Erythroblast (primary cell): ENCODE measurements around the gene CHAF1A.

ENCODE experiments used
- DNase-seq, 2 experiments: peaks; one replicate each; lab custom pipeline; 2025; lab: John Stamatoyannopoulos, UW
- GATA1 ChIP-seq: IDR thresholded peaks from 2 replicates; pipeline ENCODE4 v1.6.1; 2011; ENCODE audit warnings: low read depth, mild to moderate bottlenecking, control low read depth, low read length, moderate library complexity
- POLR2A ChIP-seq: IDR thresholded peaks from 2 replicates; pipeline ENCODE4 v1.6.1; 2011; ENCODE audit warnings: mild to moderate bottlenecking, low read length

Gene CHAF1A, protein sequence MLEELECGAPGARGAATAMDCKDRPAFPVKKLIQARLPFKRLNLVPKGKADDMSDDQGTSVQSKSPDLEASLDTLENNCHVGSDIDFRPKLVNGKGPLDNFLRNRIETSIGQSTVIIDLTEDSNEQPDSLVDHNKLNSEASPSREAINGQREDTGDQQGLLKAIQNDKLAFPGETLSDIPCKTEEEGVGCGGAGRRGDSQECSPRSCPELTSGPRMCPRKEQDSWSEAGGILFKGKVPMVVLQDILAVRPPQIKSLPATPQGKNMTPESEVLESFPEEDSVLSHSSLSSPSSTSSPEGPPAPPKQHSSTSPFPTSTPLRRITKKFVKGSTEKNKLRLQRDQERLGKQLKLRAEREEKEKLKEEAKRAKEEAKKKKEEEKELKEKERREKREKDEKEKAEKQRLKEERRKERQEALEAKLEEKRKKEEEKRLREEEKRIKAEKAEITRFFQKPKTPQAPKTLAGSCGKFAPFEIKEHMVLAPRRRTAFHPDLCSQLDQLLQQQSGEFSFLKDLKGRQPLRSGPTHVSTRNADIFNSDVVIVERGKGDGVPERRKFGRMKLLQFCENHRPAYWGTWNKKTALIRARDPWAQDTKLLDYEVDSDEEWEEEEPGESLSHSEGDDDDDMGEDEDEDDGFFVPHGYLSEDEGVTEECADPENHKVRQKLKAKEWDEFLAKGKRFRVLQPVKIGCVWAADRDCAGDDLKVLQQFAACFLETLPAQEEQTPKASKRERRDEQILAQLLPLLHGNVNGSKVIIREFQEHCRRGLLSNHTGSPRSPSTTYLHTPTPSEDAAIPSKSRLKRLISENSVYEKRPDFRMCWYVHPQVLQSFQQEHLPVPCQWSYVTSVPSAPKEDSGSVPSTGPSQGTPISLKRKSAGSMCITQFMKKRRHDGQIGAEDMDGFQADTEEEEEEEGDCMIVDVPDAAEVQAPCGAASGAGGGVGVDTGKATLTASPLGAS

DNA sequence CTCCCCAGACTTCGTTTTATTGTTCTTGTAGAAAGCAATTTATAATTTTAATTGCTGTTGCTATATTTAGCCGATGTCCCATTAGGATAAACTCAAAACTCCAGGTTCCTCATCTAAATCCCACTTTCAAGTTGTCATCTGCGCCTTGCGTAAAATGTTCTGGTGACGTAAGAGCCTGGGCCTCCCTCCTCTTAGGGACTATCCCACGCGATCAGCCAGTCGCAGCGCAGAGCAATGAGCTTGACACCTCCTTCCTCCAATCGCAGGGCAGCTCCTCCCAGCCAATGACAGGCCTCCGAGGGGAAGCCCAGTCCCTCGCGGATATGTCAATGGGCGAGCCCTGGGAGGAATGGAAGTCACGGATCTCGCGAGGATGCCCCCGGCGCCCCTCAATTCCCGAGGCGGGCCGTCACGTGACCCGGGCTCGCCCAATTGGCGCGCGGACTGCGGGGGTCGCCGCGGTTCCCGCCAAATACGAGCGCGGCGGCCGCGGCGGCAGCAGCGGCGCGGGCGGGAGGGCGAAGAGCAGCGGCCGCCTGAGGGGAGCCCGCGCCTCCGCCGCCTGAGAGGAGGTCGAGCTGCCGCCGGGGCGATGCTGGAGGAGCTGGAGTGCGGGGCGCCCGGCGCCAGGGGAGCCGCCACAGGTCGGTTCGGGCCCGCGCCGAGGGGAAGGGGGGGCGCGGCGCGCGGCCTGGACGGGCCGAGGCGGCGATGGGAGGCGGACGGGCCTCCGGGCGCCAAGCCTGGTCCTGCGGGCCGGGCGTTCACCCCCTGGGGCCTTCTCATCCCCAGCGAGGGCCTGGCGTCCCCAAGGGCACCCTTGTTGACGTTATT lies at the start of gene CHAF1A:
Gene CHAF1A (plus strand): TSS at position 470 of the 834 bp plus-strand sequence. CDS start 123 bp downstream, at position 593.
- TF ChIP-seq POLR2A = peak; percentile 84
- TF ChIP-seq GATA1 = no peak
- DNase-seq = peak; percentile 100

DNA sequence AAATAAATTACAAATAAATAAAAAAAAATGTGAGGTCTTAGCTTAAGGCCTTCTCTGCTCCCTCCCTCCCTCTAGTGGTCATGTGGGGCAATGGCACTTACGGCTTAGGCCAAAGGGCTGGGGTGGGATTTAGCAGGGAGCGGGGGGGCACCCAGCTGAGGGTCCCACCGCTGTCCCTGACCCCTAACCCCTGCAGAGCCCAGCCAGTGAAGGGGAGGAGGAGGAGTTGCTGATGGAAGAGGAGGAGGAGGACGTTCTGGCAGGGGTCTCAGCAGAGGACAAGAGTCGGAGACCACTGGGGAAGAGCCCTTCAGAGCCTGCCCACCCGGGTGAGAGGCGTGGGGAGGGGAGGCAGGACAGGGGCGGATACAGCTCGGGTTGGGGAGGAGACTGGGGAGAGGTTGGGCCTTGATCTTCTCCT lies 49.7 kb upstream of the CHAF1A start:
- peak; percentile 72 to 85 for DNase-seq
- TF ChIP-seq GATA1 (no peak), POLR2A (no peak)

DNA sequence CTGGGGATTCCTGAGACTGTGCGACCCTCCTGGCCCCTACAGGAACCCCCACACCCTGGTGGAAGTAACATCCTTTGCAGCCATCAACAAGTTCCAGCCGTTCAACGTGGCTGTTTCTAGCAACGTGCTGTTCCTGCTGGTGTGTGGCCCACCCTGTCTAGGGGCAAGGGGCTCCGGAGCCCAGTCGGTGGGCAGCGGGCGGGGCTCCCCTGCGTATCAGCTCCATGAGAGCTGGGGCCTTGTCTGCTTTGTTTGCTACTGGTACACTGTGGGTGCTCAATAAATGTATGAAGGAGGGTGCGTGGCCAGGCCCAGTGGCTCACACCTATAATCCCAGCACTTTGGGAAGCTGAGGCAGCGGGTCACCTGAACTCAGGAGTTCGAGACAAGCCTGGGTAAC lies 48.2 kb upstream of the CHAF1A start:
- TF ChIP-seq POLR2A (no peak), GATA1 (no peak)
- DNase-seq = no peak

DNA sequence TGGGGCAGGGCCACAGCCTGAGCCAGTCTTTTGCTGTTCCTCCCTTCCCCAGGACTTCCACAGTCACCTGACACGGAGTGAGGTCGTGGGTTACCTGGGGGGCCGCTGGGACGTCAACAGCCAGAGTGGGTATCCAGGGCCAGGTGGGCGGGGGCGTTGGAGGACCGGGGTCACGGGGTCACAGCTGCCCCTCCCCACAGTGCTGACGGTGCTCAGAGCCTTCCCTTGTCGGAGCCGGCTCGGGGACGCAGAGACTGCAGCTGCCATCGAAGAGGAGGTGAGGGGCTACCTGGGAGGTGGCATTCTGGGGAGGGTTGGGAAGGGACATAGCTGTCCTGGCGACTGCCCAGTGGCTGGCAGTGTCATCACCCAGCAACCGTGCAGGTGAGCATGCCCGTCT lies 47.5 kb upstream of the CHAF1A start:
- no peak for DNase-seq
- TF ChIP-seq POLR2A (no peak), GATA1 (no peak)

DNA sequence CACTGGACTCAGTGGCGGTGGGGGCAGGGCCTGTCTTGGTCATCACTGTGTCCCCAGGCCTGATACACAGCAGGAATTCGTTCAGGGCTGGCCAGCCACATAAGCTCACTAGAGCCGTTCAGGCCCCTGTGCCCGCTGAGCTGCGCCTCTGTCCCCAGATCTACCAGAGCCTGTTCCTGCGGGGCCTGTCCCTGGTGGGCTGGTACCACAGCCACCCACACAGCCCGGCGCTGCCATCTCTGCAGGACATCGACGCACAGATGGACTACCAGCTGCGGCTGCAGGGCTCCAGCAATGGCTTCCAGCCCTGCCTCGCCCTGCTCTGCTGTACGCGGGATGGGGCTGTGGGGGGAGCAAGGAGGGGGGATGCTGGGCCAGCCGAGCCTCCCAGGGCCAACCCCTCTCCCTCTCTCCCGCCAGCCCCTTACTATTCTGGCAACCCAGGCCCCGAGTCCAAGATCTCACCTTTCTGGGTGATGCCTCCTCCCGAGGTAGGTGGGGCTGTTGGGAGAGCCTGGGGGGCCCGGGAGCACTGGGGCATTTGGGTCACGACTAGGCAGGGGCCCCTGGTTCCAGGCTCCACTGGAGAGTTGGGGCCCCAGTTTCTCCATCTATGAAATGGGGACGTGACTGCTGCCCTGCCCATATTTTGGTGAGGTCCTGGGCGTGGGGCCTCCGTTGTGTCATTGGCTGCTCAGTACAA lies 45.2 kb upstream of the CHAF1A start:
- DNase-seq = no peak
- TF ChIP-seq POLR2A (no peak), GATA1 (no peak)

DNA sequence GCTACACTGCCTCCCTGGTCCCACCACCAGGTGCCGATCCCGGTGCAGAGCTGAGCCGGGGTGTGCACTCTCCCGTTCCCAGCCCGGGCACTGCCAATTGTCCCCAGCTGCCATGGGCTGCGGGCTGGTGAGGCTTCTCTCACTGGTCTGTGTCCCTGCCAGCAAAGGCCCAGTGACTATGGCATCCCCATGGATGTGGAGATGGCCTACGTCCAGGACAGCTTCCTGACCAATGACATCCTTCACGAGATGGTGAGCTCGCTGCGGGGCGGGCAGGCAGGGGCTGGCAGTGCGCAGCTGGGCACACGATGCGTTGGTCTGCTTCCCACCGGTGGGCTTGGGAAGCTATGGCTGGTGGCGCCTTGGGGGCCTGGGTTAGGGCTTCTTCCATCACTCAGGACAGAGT lies 44.5 kb upstream of the CHAF1A start:
- DNase-seq = no peak
- no peak for TF ChIP-seq GATA1
- TF ChIP-seq POLR2A = no peak

DNA sequence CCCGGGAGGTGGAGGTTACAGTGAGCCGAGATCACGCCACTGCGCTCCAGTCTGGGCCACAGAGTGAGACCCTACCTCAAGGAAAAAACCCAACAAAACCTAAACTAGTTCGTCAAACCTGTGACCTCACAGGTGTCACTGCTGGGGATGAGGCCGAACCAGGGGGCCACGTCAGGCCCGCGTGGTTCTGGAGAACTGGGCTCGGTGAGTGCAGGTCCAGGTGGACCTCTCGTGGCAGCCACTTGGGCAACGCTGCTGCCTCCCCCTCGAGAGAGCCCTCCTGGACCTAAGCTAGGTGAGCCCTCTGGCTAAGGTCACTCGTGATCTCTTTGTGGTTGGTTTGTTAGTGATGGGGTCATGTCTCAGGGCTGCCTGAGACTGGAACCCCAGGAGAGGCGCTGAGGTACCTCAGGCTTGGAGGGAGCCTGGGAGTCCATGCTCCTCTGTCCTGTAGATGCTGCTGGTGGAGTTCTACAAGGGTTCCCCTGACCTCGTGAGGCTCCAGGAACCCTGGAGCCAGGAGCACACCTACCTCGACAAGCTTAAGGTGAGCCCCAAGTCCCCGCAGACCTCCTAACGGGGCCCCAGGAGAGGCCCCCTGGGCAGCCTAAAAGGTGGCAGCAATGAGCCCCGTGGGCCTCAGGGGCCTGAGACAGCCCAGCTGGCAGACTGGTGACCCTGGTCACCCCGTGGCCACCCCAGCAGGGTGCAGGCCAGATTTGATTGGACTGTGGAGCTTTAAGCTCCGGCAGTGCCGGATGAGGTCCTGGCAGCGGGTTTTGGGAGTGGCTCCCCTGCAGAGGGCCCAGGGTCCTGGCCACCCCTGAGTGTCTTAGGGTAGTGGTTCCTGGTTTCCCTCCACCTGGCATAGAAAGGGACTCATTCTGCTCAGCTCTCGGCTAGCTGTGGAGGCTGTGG lies 43.5 kb upstream of the CHAF1A start:
- DNase-seq = no peak
- TF ChIP-seq GATA1 = no peak
- no peak for TF ChIP-seq POLR2A

DNA sequence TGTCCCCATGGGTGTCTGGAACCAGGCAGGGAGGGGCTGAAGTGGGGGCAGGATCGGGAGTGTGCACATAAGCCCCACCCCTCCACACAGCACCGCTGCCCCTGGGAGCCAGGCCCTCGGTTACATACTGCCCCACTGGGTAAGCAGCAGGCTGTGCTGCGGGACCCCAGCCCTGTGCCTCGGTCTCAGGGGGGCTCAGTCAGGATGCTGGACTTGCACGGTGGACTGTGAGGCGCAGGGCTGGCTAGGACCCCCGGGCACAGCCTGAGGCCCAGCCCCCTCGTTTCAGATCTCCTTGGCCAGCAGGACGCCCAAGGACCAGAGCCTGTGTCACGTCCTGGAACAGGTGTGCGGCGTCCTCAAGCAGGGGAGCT lies 42.8 kb upstream of the CHAF1A start:
- DNase-seq = no peak
- TF ChIP-seq GATA1 (no peak), POLR2A (no peak)

DNA sequence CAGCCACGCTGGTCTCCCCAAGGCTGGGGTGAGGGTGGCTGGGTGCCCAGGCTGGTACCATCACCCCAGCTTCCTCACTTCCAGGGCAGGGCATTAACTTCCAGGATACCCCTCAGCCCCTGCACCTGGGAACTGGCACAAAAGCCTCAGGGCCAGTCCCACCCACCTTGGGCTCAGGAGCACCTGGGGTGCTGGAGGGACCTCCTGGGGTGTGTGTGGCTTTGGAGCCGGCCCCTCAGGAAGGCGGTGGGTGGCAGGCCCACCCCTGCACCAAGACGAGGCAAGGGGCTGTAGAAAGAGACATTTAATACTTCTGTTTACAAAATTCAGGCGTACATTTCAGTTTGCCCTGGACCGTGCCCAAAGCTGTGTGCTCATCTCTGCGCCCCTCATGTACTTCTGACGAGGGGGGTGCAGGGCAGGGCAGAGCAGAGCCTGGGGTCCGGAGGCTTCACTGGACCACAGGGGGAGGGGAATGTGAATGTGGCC lies 42.3 kb upstream of the CHAF1A start:
- no peak for DNase-seq
- TF ChIP-seq GATA1 (no peak), POLR2A (peak; percentile 34)

DNA sequence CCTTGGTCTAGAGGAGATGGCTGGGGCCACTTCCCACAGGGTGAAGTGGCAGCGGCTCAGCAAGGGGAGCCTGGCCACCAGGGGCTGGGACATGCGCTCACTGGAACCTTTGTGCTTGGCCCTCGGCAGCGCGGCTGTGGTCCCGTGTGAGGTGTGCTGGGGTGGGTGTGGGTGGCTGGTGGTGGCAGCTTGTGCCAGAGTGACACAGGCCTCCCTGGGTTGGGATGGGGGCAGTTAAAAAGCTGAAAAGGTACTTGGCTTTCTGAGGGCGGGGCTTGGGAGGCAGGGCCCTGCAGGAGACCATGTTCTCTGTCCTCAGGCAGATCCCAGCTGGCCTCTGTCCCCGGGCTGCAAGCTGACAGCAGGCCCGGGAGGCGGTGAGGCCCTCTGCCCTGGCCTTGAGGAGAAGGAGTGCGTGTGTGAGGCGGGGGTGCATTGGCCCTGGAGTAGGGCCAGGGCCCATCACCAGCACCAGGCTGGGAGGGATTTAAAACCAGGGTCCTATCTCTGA lies 41.7 kb upstream of the CHAF1A start:
- no peak for DNase-seq
- TF ChIP-seq POLR2A = no peak
- no peak for TF ChIP-seq GATA1
